Measurements from ENCODE around the gene FUOM.

DNA sequence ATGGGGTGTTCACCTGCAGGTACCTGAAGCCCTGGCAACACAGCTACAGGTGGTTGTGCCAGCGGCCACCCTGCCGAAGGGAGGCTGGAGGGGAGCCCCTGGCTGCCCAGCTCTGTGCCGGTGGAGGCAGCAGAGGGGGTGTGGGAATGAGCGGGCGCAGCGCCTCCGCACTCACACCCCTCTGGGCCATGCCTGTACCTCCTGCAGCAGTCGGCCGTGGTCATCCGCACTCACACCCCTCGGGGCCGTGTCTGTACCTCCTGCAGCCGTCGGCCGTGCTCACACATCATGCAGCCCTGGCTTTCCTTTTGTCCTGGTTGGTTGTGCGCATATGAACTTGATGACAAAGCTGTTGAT, 47.4 kb downstream of the FUOM start:
- no peak for TF ChIP-seq ELF1 (IDR thresholded peaks at IDR 0.05)
- TF ChIP-seq, protein P1, sequence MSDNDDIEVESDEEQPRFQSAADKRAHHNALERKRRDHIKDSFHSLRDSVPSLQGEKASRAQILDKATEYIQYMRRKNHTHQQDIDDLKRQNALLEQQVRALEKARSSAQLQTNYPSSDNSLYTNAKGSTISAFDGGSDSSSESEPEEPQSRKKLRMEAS (IDR thresholded peaks at IDR 0.05; ENCODE audit: low read depth): no peak
- TF ChIP-seq CHD2 (IDR thresholded peaks at IDR 0.05; ENCODE audit: low read length, partially characterized antibody): no peak
- TF ChIP-seq, protein P2, sequence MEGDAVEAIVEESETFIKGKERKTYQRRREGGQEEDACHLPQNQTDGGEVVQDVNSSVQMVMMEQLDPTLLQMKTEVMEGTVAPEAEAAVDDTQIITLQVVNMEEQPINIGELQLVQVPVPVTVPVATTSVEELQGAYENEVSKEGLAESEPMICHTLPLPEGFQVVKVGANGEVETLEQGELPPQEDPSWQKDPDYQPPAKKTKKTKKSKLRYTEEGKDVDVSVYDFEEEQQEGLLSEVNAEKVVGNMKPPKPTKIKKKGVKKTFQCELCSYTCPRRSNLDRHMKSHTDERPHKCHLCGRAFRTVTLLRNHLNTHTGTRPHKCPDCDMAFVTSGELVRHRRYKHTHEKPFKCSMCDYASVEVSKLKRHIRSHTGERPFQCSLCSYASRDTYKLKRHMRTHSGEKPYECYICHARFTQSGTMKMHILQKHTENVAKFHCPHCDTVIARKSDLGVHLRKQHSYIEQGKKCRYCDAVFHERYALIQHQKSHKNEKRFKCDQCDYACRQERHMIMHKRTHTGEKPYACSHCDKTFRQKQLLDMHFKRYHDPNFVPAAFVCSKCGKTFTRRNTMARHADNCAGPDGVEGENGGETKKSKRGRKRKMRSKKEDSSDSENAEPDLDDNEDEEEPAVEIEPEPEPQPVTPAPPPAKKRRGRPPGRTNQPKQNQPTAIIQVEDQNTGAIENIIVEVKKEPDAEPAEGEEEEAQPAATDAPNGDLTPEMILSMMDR (IDR thresholded peaks at IDR 0.05): no peak
- TF ChIP-seq, protein P3, sequence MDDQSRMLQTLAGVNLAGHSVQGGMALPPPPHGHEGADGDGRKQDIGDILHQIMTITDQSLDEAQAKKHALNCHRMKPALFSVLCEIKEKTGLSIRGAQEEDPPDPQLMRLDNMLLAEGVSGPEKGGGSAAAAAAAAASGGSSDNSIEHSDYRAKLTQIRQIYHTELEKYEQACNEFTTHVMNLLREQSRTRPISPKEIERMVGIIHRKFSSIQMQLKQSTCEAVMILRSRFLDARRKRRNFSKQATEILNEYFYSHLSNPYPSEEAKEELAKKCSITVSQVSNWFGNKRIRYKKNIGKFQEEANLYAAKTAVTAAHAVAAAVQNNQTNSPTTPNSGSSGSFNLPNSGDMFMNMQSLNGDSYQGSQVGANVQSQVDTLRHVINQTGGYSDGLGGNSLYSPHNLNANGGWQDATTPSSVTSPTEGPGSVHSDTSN (IDR thresholded peaks at IDR 0.05): no peak
- TF ChIP-seq RFX5 (IDR thresholded peaks at IDR 0.05; ENCODE audit: low read length): no peak
- TF ChIP-seq TCF12 (IDR thresholded peaks at IDR 0.05): no peak
- TF ChIP-seq RCOR1 (IDR thresholded peaks at IDR 0.05; ENCODE audit: low read length): no peak
- TF ChIP-seq, protein P4, sequence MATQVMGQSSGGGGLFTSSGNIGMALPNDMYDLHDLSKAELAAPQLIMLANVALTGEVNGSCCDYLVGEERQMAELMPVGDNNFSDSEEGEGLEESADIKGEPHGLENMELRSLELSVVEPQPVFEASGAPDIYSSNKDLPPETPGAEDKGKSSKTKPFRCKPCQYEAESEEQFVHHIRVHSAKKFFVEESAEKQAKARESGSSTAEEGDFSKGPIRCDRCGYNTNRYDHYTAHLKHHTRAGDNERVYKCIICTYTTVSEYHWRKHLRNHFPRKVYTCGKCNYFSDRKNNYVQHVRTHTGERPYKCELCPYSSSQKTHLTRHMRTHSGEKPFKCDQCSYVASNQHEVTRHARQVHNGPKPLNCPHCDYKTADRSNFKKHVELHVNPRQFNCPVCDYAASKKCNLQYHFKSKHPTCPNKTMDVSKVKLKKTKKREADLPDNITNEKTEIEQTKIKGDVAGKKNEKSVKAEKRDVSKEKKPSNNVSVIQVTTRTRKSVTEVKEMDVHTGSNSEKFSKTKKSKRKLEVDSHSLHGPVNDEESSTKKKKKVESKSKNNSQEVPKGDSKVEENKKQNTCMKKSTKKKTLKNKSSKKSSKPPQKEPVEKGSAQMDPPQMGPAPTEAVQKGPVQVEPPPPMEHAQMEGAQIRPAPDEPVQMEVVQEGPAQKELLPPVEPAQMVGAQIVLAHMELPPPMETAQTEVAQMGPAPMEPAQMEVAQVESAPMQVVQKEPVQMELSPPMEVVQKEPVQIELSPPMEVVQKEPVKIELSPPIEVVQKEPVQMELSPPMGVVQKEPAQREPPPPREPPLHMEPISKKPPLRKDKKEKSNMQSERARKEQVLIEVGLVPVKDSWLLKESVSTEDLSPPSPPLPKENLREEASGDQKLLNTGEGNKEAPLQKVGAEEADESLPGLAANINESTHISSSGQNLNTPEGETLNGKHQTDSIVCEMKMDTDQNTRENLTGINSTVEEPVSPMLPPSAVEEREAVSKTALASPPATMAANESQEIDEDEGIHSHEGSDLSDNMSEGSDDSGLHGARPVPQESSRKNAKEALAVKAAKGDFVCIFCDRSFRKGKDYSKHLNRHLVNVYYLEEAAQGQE (IDR thresholded peaks at IDR 0.05; ENCODE audit: low read depth, low read length): no peak
- no peak for TF ChIP-seq EZH2phosphoT487 (IDR thresholded peaks at IDR 0.05; ENCODE audit: borderline replicate concordance, low read depth)
- no peak for TF ChIP-seq GABPA (IDR thresholded peaks at IDR 0.05; ENCODE audit: low read depth)
- TF ChIP-seq TEAD4 (IDR thresholded peaks at IDR 0.05; ENCODE audit: borderline replicate concordance, insufficient read depth): no peak
- no peak for TF ChIP-seq GATA2 (CRISPR knock-in tag; IDR thresholded peaks at IDR 0.05)

All from SK-N-SH (cell line).